H1 (cell line): ENCODE data around the gene EPHA2.
A peak's percentile ranks its signal among the peaks of the same experiment; 100 is the strongest.

ENCODE experiments used
- CBX8 ChIP-seq: fragments of 300-800, 300-1000 bp; sonication (generic); IDR thresholded peaks from 2 replicates; pipeline ENCODE4 v1.7.1; 2016; ENCODE audit warnings: low read depth, low read length, borderline replicate concordance
- CTCF ChIP-seq, 3 experiments: IDR thresholded peaks; 1 replicate in 2 of 3; 2 replicates in 1 of 3; pipeline versions ENCODE4 v1.5.1 to v1.6.1; 2011; ENCODE audit warnings: low read length in 3 of 3, mild to moderate bottlenecking in 3 of 3, inconsistent platforms in 2 of 3, low read depth in 1 of 3, moderate library complexity in 1 of 3; ENCODE audit not compliant: insufficient read depth in 1 of 3; ENCODE audit errors: control extremely low read depth in 1 of 3
- EGR1 ChIP-seq: IDR thresholded peaks from 2 replicates; pipeline ENCODE4 v1.6.1; 2011; ENCODE audit warnings: low read depth, low read length, borderline replicate concordance
- EZH2 ChIP-seq: fragments of 200-600 bp; sonication (generic); IDR thresholded peaks from 2 replicates; pipeline ENCODE4 v1.7.1; 2012; ENCODE audit warnings: low read depth, mild to moderate bottlenecking, moderate library complexity, low read length, inconsistent platforms; ENCODE audit not compliant: severe bottlenecking
- HDAC2 ChIP-seq, 2 experiments: fragments of 300-600 bp in 1 of 2; sonication (generic) in 1 of 2; IDR thresholded peaks; 2 replicates each; pipeline ENCODE4 v1.6.1; 2011 to 2012; ENCODE audit warnings: low read depth in 2 of 2, low read length in 2 of 2, mild to moderate bottlenecking in 2 of 2, moderate library complexity in 2 of 2, borderline replicate concordance in 1 of 2, inconsistent platforms in 1 of 2
- POLR2A ChIP-seq, 2 experiments: IDR thresholded peaks; 1 replicate in 1 of 2; 2 replicates in 1 of 2; pipeline ENCODE4 v1.6.1; 2011; ENCODE audit warnings: low read depth in 2 of 2, low read length in 2 of 2, mild to moderate bottlenecking in 2 of 2; ENCODE audit errors: control extremely low read depth in 1 of 2
- POLR2AphosphoS5 ChIP-seq: IDR thresholded peaks from 2 replicates; pipeline ENCODE4 v1.6.1; 2011; ENCODE audit warnings: low read depth, low read length
- RXRA ChIP-seq: IDR thresholded peaks from 2 replicates; pipeline ENCODE4 v1.6.1; 2011; ENCODE audit warnings: low read depth, mild to moderate bottlenecking, low read length, moderate library complexity; ENCODE audit not compliant: insufficient read depth
- TAF1 ChIP-seq: IDR thresholded peaks from 2 replicates; pipeline ENCODE4 v1.6.1; 2011; ENCODE audit warnings: mild to moderate bottlenecking, low read depth, low read length
- TBP ChIP-seq: IDR thresholded peaks from 2 replicates; pipeline ENCODE4 v1.6.1; 2011; ENCODE audit warnings: low read depth, low read length, improper control_type of control experiment
- USF2 ChIP-seq: IDR thresholded peaks from 2 replicates; pipeline ENCODE4 v1.6.1; 2011; ENCODE audit warnings: low read length, improper control_type of control experiment

- peak; percentile 68 to 82 (median 71) for TF ChIP-seq CTCF (IDR thresholded peaks at IDR 0.05; ENCODE audit: control extremely low read depth in 1 of 3, insufficient read depth in 1 of 3, low read depth in 1 of 3, low read length in 3 of 3)
- no peak for TF ChIP-seq EGR1
- TF ChIP-seq USF2 = no peak
- no peak for TF ChIP-seq TBP
- no peak; the same call in 1 of the 2 replicates for TF ChIP-seq POLR2AphosphoS5
- no peak for TF ChIP-seq POLR2A (IDR thresholded peaks at IDR 0.05; ENCODE audit: control extremely low read depth in 1 of 2, low read depth in 2 of 2, low read length in 2 of 2)
- no peak for TF ChIP-seq HDAC2 (IDR thresholded peaks at IDR 0.05; ENCODE audit: borderline replicate concordance in 1 of 2, low read depth in 2 of 2, low read length in 2 of 2)
- TF ChIP-seq EZH2 = no peak
- no peak for TF ChIP-seq RXRA
- TF ChIP-seq TAF1 = no peak
- TF ChIP-seq CBX8 = no peak
These were observed 48.9 kb upstream of the EPHA2 start for GRCh38 chr1:16204634-16205333.
